Sigmoid colon (tissue), 4 donors: ENCODE data around the gene NTRK1.

Source experiments
- EP300 ChIP-seq, 4 donors: sonication (generic); formaldehyde crosslinking; IDR thresholded peaks; one replicate each; pipeline ENCODE4 v1.6.1; 2017; ENCODE audit warnings: antibody characterized with exemption in 4 of 4
- POLR2A ChIP-seq, 2 donors: fragments of 450-650 bp; IDR thresholded peaks; one replicate each; pipeline ENCODE4 v1.6.1; 2016; ENCODE audit warnings: antibody characterized with exemption in 2 of 2, mild to moderate bottlenecking in 2 of 2, moderate library complexity in 2 of 2
- POLR2AphosphoS5 ChIP-seq, 4 donors: sonication (generic); formaldehyde crosslinking; IDR thresholded peaks; one replicate each; pipeline ENCODE4 v1.6.1; 2017; ENCODE audit warnings: antibody characterized with exemption in 4 of 4
- TF ChIP-seq, protein P1 (sequence below), 4 experiments: fragments of 450-650 bp in 3 of 4; fragments of 200-600 bp in 1 of 4; IDR thresholded peaks; one replicate each; pipeline ENCODE4 v1.5.1; 2016 to 2019; ENCODE audit warnings: antibody characterized with exemption in 4 of 4, mild to moderate bottlenecking in 3 of 4, moderate library complexity in 2 of 4

DNA sequence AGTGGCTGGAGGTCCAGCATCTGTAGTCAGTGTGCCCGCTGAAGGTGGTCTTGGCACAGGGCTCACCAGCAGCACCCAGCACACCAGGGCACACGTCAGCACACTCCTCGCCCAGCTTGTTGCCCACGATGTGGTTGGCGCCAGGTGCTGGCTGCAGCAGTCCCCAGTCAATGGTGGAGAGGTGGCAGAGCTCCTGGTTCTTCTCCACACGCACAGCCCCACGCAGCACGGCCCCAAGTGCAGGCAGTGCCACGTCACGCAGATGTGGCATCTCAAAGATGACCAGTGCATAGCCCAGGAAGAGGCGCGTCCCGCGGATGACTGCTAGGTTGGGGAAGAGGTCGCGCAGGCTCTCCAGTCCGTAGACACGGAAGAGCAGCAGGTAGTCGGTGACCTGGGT lies 6.9 kb upstream of the NTRK1 start:
- TF ChIP-seq, protein P1, sequence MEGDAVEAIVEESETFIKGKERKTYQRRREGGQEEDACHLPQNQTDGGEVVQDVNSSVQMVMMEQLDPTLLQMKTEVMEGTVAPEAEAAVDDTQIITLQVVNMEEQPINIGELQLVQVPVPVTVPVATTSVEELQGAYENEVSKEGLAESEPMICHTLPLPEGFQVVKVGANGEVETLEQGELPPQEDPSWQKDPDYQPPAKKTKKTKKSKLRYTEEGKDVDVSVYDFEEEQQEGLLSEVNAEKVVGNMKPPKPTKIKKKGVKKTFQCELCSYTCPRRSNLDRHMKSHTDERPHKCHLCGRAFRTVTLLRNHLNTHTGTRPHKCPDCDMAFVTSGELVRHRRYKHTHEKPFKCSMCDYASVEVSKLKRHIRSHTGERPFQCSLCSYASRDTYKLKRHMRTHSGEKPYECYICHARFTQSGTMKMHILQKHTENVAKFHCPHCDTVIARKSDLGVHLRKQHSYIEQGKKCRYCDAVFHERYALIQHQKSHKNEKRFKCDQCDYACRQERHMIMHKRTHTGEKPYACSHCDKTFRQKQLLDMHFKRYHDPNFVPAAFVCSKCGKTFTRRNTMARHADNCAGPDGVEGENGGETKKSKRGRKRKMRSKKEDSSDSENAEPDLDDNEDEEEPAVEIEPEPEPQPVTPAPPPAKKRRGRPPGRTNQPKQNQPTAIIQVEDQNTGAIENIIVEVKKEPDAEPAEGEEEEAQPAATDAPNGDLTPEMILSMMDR (IDR thresholded peaks at IDR 0.05): no peak
- TF ChIP-seq POLR2A (IDR thresholded peaks at IDR 0.05): no peak
- TF ChIP-seq EP300 (IDR thresholded peaks at IDR 0.05): no peak
- no peak for TF ChIP-seq POLR2AphosphoS5 (IDR thresholded peaks at IDR 0.05)
